ENCODE measurements around the gene LTBP1.
"Not testable (repeated sequence)": the region's sequence is repeated elsewhere in the genome, so short reads cannot be mapped to it uniquely, and the experiment has no call there.

Gene LTBP1

DNA sequence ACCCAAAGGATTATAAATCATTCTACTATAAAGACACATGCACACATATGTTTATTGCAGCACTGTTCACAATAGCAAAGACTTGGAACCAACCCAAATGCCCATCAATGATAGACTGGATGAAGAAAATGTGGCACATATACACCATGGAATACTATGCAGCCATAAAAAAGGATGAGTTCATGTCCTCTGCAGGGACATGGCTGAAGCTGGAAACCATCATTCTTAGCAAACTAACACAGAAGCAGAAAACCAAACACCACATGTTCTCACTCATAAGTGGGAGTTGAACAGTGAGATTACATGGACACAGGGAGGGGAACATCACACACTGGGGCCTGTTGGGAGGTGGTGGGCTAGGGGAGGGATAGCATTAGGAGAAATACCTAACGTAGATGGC, 288.8 kb downstream of the LTBP1 start:
- not testable (repeated sequence) for DNase-seq

DNA sequence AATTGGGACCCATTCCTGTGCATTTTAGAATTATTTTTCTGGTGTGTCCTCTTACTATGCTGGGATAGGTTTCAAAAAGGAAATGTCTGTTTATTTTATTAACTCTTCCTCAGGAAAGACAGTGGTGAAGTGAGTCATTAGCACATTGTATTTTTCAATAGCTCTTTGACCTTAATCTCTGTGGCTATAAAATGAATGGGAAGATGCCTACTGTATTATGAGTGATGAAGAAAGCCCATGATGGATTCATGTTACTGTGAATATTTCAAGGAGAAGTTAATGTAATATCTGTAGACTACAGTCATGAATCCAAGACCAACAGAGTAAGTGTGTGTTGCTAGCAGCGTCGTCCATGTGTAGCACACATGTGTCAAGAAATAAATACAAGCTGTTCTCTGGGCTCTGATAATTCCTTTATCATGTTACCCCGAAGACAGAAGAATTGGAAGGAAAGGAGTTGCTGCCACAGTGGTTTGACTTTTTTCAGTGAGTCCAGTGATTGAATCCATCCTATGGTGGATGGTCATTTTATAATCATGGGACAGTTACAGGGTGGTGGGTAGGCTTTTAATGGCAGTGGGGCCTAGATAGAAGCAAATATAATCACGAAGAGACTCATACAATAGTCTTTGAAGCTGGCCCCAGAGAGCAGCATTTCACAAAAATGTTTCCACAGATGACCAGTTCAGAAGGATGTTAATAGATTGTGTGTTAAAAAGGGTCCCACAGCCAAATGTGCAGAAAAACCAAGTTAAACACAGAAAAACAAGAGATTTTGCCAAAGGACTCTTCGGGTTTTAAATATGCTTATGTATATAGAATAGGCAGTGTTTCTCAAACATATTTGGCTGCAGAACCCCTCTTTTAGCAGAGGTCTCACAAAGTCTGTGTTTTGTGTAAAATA, 290.0 kb downstream of the LTBP1 start:
- no peak for DNase-seq

DNA sequence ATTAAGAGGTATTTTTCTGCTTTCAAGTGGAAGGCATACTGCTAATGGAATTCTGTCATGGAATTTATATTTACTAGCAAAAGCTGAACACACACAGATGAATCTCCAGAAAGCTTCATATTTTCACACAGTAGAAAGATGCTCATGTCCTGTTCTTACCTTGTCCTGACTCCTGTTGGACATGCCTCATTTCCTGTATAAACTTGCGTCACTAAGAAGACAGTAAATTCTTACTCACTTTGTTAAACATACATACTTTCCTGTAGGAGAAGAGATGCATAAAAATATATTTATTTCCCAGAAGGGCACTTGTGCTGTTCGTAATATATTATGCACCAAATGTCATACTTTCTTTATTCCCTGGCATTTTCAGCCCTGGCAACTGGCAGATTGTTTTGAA, 291.4 kb downstream of the LTBP1 start:
- DNase-seq, result no peak

GRCh38 chr2:33240178-33240577, 293.4 kb downstream of the LTBP1 start:
- DNase-seq, result no peak

DNA sequence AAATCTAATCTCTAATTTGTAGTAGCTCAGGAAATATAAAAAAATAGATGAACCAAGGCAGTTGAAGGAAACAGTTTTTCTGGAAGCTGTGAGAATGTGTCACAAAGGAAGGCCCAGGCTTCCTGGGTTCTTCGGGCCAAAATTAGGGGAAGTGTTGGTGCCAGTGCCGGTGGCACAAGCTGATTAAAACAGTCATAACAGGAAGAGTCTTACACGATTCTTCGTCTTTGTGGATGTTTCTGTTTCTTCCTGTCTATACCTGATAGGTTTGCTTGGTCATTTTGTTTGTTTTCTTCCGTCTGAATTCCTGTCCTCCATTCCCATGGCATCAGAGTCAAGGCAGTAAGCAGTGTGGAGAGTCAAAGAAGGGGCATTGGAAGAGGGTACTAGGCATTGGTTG, 294.3 kb downstream of the LTBP1 start:
- DNase-seq, result no peak

GRCh38 chr2:33241581-33241980, 294.8 kb downstream of the LTBP1 start:
- no peak for DNase-seq

- no peak for DNase-seq
These were observed 296.1 kb downstream of the LTBP1 start for GRCh38 chr2:33242845-33243244.

DNA sequence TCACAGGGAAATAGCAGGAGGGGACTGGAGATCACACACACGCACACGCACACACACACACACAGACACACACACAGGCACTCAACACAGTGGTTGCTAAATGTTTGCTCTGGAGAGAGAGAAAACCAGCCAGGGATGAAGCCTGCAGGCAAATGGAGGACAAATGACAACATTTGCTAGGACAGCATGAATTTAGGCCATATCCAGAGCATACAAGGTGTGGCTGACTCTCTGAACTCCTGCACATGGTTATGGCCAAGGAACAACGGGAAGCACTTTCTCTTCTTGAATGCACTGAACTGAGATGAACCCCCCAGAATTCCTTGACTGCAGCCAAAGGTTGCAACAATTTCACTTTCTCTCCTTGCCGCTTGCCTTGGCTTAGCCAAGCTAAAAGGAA, 299.7 kb downstream of the LTBP1 start:
- no peak for DNase-seq

- no peak for DNase-seq
These were observed 300.6 kb downstream of the LTBP1 start for GRCh38 chr2:33247365-33247764.

DNA sequence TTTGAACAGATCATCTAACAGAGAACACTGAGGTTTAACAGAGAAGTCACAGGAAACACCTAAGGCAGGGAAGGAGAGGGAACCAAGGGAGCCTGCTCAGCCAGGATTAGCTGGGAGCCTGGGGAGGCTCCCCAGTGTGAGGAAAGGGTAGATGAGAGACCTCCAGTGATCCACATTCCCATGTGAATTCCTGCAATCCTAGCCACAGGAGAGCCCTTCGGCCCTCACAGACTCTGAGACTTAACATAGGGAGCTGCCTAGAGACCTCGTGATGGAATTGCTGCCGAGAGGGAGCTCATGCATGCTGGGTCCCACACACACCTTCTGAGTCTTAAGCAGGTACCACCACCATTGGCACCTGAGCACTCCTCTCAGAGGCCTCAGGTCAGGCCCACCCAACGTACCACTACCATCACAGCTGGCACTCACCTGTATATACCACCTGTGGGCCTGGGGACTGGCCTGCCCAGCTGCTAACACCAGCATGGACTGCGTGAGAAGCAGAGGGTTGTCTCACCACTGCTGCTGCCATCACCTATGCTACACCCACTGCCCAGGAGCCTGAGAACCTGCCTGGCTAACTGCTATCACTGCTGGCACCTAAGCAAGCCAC, 303.8 kb downstream of the LTBP1 start:
- no peak for DNase-seq

- no peak for DNase-seq
These were observed 309.5 kb downstream of the LTBP1 start for GRCh38 chr2:33256162-33256755.

- no peak for DNase-seq
These were observed 311.6 kb downstream of the LTBP1 start for GRCh38 chr2:33258387-33258786.

DNA sequence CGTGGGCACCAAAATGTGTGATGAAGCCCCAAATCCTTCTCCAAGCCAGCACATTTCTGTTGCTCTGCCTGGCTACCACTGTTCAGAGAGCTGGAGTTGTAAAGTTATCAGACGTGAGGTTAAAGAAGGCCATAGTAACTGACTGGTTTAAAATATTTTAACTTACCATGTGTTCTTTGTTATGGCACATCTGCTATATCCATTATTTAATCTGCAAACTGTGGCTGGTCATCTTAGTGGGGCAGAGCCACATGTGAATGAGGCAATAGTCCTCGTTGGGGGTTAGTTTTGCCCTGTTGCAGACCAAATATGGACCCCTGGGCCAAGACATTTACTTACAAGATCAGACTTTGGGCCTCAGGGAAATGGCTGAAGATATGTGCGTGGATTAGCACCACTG, 315.3 kb downstream of the LTBP1 start:
- no peak for DNase-seq

DNA sequence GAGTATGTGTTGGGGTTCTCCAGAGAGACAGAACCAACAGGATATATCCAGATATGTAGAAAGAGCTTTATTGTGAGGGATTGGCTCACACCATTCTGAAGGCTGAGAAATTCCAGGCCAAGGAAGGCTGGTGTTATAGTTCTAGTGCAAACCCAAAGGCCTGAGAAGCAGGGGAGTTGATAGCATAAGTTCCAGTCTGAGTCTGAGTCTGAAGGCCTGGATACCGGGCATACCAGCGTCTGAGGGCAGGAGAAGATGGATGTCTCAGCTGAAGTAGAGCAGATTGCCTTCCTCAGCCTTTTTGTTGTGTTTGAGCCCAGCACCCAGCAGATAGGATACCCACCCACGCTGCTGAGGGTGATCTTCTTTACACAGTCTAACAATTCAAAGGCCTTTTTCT, 318.0 kb downstream of the LTBP1 start:
- no peak for DNase-seq

GRCh38 chr2:33265584-33266338, 319.0 kb downstream of the LTBP1 start:
- no peak for DNase-seq

DNA sequence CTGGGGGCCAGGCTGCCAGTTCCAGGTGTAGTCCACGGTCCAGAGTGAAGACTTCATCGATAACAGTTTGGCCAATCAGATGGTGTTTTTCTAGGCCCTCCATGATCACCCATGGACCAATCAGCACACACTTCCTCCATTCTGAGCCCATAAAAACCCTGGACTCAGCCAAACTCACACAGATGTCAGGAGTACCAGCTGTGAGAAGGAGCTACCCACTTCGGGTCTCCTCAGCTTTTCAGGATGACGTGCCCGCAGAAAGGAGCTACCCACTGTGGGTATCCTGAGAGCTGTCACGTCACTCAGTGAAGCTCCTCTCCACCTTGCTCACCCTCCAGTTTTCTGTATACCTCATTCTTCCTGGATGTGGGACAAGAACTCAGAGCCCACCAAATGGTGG, 319.7 kb downstream of the LTBP1 start:
- no peak for DNase-seq

GRCh38 chr2:33267043-33267442, 320.3 kb downstream of the LTBP1 start:
- no peak for DNase-seq

DNA sequence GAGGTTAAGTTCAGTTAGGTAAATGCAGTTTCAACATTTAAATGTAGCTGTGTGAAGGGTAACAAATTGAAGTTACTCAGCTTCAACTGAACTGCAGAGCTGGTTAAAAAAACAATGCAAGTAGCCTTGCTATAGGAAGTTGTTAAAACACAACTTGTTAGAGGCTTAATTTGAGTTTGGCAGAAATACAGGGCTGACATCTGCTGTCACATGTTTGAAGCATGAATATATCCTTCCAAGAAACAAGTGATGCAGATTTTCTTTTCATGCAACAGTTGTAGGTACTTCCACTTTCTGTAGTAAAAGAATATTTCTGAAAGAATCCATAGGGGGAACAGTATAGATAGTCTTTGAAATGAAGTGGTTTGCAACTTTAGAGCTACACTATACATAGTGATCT, 321.0 kb downstream of the LTBP1 start:
- no peak for DNase-seq

DNA sequence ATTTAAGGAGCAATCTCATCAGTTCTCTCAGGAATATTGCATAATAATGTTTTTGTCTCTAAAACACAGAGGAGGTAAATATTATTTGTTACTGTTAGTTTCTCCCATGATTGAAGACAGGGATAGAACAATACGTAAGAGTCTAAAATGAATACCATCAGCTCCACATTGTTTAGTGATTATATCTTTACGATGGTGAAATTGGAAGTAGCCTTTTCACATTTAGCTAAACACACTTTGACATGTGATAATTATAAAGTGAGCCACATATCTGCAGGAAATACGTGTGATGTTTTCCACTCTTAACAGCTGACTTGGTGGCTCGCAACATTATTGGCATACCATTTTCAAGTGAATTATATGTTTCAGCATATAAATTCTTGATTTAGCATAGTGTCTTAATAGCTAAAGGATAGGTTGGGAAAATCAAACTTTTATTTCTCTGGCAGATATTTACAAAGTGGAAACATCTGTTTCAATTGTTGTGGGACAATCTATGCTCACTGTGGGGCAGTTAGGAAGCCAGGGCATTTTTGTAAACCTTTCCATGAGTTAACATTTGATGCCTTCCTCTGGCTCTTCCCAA, 321.6 kb downstream of the LTBP1 start:
- no peak for DNase-seq

DNA sequence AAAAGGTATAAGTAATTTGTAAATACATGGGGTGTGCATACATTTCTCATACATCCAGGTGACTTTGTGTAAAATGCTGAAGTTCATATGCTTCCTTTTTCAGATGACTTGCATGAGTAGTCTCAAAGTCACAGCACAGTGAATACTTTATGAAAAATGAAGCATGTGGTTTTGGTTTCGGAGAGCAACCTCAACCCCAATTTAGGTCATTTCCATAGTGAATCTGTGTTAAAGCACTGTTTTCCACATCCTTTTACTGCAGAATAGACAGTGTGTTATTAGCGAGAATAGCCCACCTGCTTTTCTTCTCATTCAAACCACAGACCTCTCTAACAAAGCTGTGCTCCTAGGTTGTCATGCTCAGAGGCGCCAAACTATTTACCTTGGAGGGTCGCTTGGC, 325.2 kb downstream of the LTBP1 start:
- no peak for DNase-seq

DNA sequence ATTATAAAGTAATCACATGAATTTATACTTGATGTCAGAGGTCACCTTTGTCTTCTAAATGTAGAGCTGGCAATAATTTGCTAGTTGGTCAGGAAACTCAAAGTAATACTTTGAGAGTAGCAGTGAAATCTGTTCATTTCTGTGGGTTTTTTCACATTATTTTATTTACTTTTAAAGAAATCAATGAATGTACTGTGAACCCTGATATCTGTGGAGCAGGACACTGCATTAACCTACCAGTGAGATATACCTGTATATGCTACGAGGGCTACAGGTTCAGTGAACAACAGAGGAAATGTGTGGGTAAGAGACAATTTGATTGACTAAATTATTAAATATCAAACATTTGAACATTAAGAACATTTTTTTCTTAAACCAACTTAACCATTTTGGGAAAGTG, 326.7 kb downstream of the LTBP1 start:
- no peak for DNase-seq

GRCh38 chr2:33274524-33274923, 327.8 kb downstream of the LTBP1 start:
- DNase-seq, result no peak

Measured in CD4-positive, alpha-beta T cell treated with Interleukin-6 for 4 hours (primary cell).